ENCODE measurements around the gene MAFG.
"Not testable (repeated sequence)": the region's sequence is repeated elsewhere in the genome, so short reads cannot be mapped to it uniquely, and the experiment has no call there.

Gene MAFG

DNA sequence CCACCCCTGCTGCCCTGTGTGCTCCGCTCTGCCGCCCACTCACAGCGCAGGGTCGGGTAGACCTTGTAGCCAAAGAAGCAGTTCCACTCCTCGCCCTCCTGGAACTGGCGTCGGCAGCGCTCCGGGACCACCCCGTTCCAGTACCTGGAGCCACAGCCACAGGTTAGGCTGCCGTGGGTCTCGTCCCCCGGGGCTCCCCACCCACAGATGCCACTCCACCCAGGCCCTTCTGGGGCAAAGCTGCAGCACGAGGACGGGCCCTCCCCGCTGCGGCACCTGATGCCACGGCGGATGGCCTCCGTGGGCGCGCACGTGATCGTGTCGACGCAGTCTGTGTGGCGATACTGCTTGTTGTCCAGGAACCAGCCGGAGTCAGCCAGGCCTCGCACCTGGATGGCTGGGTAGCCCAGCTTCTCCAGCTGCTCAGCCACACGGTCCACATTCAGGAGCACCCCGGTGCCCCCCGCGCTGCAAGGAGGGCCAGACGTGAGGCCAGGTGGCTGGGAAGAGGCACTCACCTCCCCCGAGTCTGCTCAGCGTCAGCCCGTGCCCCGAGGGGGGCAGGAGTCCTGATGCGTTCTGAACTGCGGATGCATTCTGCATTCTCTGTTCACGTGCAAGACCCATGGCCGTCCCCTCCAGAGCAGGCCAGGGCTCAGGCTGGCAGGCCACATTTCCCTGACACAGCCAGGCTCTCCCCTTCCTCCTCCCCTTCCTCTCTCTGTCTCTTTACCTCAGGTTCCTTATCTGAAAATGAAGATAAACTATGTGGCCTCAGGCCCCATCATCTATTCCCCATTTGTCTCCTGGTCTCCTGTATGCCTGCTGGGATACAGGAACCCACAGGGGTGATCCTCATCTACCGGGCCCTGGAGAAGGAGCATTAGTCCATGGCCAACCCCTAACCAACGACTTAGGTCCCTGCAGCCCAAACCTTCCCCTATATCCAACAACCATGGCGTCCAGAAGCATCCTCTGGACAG lies 29.4 kb upstream of the MAFG start:
- Histone ChIP-seq H3K36me3 (ENCODE audit: control insufficient read depth, insufficient read depth, low read length) (no peaks in the 10 kb centered on the region), H3K4me1 (ENCODE audit: control insufficient read depth, insufficient read depth, low read length) (no peaks in the 10 kb centered on the region), H3K27me3 (ENCODE audit: control insufficient read depth, insufficient read depth, low read length) (peaks cover 56% of the 10 kb centered on the region), H3K4me3 (ENCODE audit: low read depth, low read length) (no peak overlapping the region), H3K9me3 (ENCODE audit: control insufficient read depth, insufficient read depth, low read length) (no peaks in the 10 kb centered on the region), H3K27ac (ENCODE audit: low read depth, low read length) (no peak overlapping the region), H3K9ac (ENCODE audit: low read depth, low read length) (no peak overlapping the region)

DNA sequence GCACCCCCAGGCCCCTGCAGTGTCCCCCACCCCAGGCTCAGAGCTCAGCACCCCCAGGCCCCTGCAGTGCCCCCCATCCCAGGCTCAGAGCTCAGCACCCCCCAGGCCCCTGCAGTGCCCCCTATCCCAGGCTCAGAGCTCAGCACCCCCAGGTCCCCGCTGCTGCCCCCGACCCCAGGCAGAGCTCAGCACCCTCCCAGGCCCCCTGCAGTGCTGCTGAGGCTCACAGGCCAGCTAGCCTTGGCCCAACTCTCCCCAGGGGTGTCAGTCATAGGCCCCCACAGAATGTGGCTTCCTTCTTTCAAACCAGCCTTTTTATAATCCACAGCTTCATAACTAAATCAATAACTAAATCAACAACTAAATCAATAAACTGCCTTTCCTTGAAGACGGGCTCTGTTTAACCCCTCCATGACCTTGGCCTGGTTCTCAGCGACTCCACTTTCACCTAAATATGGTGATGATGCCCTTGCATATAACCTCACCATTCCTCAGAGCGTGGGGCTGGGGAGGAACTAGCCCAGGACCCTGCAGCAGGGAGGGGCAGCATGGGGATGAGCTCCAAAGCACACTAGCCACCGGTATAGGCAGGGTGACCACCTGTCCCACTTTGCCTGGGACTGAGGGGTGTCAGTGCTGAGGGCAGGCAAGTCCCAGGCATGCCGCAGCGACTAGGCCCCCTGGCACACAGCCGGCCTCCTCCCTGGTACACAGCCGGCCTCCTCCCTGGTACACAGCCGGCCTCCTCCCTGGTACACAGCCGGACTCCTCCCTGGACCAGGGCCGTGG lies 28.4 kb upstream of the MAFG start:
- no peak overlapping the region for H3K4me3 ChIP-seq (ENCODE audit: low read depth, low read length)
- H3K9me3 ChIP-seq (ENCODE audit: control insufficient read depth, insufficient read depth, low read length): no peaks in the 10 kb centered on the region
- H3K27ac ChIP-seq (ENCODE audit: low read depth, low read length): no peak overlapping the region
- H3K4me1 ChIP-seq (ENCODE audit: control insufficient read depth, insufficient read depth, low read length): no peaks in the 10 kb centered on the region
- H3K27me3 ChIP-seq (ENCODE audit: control insufficient read depth, insufficient read depth, low read length): peaks cover 48% of the 10 kb centered on the region
- no peak overlapping the region for H3K9ac ChIP-seq (ENCODE audit: low read depth, low read length)
- H3K36me3 ChIP-seq (ENCODE audit: control insufficient read depth, insufficient read depth, low read length): no peaks in the 10 kb centered on the region

DNA sequence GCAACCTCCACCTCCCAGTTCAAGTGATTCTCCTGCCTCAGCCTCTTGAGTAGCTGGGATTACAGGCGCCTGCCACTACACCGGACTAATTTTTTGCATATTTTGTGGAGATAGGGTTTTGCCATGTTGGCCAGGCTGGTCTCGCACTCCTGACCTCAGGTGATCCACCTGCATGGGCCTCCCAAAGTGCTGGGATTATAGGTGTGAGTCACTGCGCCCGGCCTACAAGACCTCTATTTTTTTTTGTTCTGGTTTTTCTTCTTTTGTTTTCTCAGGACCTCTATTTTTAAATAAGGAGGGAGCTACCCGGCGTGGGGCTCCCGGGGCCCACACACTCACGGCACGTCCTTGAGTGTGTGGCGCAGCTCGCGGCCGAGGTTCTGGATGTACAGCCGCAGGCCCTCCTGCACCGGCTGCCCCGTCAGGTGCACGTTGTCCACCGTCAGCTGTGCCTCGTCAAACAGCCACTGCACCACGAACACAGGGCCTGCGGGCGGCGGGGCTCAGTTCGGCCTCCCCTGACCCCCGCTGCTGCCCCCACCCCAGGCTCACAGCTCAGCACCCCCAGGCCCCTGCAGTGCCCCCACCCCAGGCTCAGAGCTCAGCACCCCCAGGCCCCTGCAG lies 27.6 kb upstream of the MAFG start:
- Histone ChIP-seq H3K36me3 (ENCODE audit: control insufficient read depth, insufficient read depth, low read length) (no peaks in the 10 kb centered on the region), H3K4me1 (ENCODE audit: control insufficient read depth, insufficient read depth, low read length) (no peaks in the 10 kb centered on the region), H3K9ac (ENCODE audit: low read depth, low read length) (no peak overlapping the region), H3K27me3 (ENCODE audit: control insufficient read depth, insufficient read depth, low read length) (peaks cover 41% of the 10 kb centered on the region), H3K9me3 (ENCODE audit: control insufficient read depth, insufficient read depth, low read length) (no peaks in the 10 kb centered on the region), H3K27ac (ENCODE audit: low read depth, low read length) (no peak overlapping the region), H3K4me3 (ENCODE audit: low read depth, low read length) (no peak overlapping the region)

DNA sequence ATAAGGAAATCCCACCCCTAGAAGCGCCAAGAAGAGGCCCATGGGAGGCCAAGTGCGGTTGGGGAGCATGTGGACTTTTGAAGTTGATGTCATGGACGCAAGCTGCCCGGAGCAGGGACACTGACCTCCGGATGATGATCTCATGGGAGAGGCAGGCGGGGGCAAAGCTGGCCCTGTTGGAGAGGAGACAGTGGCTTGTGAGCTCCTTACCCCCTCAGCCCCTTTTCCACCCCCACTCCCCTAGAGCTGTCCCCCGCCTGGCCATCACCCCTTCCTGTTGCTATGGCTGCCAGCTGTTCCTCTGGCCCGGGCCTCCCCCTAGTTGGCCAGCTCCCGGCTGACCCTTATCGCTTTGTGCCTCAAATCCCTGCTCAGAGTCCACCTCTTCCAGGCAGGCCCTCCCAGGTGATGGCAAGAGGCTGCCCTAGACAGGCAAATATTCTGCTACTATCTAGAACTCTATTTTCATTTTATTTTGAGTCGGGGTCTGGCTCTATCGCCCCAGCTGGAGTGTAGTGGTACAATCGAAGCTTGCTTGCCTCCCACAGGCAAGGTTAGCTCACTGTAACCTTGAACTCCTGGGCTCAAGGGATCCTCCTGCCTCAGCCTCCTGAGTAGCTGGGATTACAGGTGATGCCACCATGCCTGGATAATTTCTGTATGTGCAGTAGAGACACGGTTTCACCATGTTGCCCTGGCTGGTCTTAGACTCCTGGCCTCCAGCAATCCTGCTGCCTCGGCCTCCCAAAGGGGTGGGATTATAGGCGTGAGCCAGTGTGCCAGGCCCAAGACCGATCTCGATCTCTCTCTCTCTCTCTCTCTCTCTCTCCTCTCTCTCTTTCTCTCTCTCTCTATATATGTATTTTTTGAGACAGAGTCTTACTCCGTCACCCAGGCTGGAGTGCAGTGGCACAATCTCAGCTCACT lies 26.9 kb upstream of the MAFG start:
- Histone ChIP-seq H3K4me1 (ENCODE audit: control insufficient read depth, insufficient read depth, low read length) (no peaks in the 10 kb centered on the region), H3K9ac (ENCODE audit: low read depth, low read length) (no peak overlapping the region), H3K4me3 (ENCODE audit: low read depth, low read length) (no peak overlapping the region), H3K27ac (ENCODE audit: low read depth, low read length) (no peak overlapping the region), H3K36me3 (ENCODE audit: control insufficient read depth, insufficient read depth, low read length) (no peaks in the 10 kb centered on the region), H3K9me3 (ENCODE audit: control insufficient read depth, insufficient read depth, low read length) (no peaks in the 10 kb centered on the region), H3K27me3 (ENCODE audit: control insufficient read depth, insufficient read depth, low read length) (peaks cover 33% of the 10 kb centered on the region)

DNA sequence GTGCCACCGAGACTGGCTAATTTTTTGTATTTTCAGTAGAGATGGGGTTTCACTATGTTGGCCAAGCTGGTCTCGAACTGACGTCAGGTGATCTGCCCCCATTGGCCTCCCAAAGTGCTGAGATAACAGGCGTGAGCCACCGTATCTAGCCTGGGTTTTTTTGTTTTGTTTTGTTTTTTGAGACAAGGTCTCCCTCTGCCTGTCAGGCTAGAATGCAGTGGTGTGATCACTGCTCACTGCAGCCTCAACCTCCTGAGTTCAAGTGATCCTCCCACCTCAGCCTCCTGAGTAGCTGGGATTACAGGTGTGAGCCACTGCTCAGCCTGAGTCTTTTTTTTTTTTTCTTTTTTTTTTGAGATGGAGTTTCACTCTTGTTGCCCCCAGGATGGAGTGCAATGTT lies 25.9 kb upstream of the MAFG start:
- H3K9me3 ChIP-seq (ENCODE audit: control insufficient read depth, insufficient read depth, low read length); H3K4me3 ChIP-seq (ENCODE audit: low read depth, low read length); H3K36me3 ChIP-seq (ENCODE audit: control insufficient read depth, insufficient read depth, low read length); H3K9ac ChIP-seq (ENCODE audit: low read depth, low read length); H3K4me1 ChIP-seq (ENCODE audit: control insufficient read depth, insufficient read depth, low read length); H3K27ac ChIP-seq (ENCODE audit: low read depth, low read length): not testable (repeated sequence)
- H3K27me3 ChIP-seq (ENCODE audit: control insufficient read depth, insufficient read depth, low read length): peaks cover 23% of the 10 kb centered on the region

DNA sequence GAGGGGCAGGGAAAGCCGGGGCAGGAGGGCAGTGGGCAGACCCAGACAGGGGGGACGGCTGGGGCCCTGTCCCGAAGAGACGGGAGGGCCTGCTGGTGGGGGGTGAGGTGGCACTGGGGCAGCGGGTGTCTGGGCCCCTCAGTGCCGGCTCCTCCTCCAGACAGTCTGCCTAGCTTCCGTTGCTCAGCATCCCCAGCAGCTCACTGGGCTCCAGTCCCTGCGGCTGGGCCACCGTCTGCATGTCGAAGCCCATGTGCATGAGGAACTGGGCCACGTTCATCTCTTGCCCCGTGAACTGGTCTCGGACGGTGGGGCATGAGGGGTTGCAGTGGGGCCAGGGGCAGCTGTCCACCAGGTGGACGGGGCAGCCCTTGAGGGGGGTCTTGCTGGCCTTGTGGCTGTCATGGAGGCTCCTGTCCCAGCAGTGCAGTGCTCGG lies 25.3 kb upstream of the MAFG start:
- Histone ChIP-seq H3K36me3 (ENCODE audit: control insufficient read depth, insufficient read depth, low read length) (no peaks in the 10 kb centered on the region), H3K4me1 (ENCODE audit: control insufficient read depth, insufficient read depth, low read length) (no peaks in the 10 kb centered on the region), H3K9me3 (ENCODE audit: control insufficient read depth, insufficient read depth, low read length) (no peaks in the 10 kb centered on the region)

DNA sequence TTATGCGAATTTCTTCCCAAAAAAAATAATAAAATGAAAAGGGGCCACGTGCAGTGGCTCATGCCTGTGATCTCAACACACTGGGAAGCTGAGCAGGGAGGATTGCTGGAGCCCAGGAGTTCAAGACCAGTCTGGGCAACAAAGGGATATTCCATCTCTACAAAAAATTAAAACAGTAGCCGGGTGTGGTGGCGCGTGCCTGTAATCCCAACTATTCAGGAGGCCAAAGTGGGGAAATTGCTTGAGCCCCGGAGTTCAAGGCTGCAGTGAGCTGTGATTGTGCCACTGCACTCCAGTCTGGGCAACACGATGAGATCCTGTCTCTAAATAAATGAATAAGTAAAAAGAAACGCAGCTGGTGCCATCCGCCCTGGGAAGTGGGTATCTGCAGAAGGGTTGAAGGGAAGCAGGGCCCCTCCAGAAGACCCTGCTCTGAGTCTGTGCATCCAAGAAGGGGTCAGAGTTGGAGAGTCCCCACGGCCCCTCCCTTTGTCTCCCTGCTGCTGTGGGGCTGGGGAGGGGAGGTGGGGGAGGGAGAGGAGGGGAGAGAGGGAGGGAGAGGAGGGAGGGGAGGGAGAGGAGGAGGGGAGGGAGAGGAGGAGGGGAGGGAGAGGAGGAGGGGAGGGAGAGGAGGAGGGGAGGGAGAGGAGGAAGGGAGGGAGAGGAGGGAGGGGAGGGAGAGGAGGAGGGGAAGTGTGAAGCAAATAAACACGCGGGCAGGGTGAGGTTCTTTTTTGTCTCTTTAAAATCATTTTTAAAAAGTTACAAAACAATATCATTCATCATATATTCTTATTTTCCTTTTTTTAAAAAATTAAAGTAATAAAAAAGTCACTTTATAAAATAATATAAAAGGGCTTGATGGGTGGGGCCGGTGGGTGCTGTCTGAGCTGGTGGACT lies 24.5 kb upstream of the MAFG start:
- Histone ChIP-seq H3K9ac (ENCODE audit: low read depth, low read length) (no peak overlapping the region), H3K27ac (ENCODE audit: low read depth, low read length) (no peak overlapping the region), H3K4me1 (ENCODE audit: control insufficient read depth, insufficient read depth, low read length) (no peaks in the 10 kb centered on the region), H3K27me3 (ENCODE audit: control insufficient read depth, insufficient read depth, low read length) (peaks cover 9% of the 10 kb centered on the region; the same call in 1 of the 2 replicates), H3K9me3 (ENCODE audit: control insufficient read depth, insufficient read depth, low read length) (no peaks in the 10 kb centered on the region), H3K4me3 (ENCODE audit: low read depth, low read length) (no peak overlapping the region), H3K36me3 (ENCODE audit: control insufficient read depth, insufficient read depth, low read length) (no peaks in the 10 kb centered on the region)

More for the DNA sequence above, 25.3 kb upstream of the MAFG start:
- Histone ChIP-seq H3K27ac (ENCODE audit: low read depth, low read length) (no peak overlapping the region), H3K27me3 (ENCODE audit: control insufficient read depth, insufficient read depth, low read length) (peaks cover 17% of the 10 kb centered on the region; the same call in 1 of the 2 replicates), H3K9ac (ENCODE audit: low read depth, low read length) (no peak overlapping the region), H3K4me3 (ENCODE audit: low read depth, low read length) (no peak overlapping the region)

DNA sequence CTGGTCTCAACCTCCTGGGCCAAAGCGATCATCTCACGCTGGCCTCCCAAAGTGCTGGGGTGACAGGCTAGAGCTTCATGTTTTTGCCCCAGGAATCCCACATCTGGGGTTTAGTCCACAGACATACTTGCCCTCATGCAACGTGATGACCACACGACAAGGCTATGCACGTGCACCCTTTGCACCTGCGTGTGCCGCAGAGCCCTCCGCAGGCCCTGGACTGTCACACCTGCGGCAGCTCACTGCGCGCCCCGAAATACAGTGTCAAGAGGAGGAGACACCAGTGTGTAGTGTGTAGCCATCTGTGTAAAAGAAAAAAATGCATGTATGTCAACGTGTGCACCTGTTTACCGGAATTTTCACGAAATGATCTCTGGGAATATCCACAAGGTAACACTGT lies 23.0 kb upstream of the MAFG start:
- Histone ChIP-seq H3K4me1 (ENCODE audit: control insufficient read depth, insufficient read depth, low read length) (no peaks in the 10 kb centered on the region), H3K9me3 (ENCODE audit: control insufficient read depth, insufficient read depth, low read length) (no peaks in the 10 kb centered on the region), H3K9ac (ENCODE audit: low read depth, low read length) (no peak overlapping the region), H3K27ac (ENCODE audit: low read depth, low read length) (no peak overlapping the region), H3K36me3 (ENCODE audit: control insufficient read depth, insufficient read depth, low read length) (no peaks in the 10 kb centered on the region), H3K27me3 (ENCODE audit: control insufficient read depth, insufficient read depth, low read length) (no peaks in the 10 kb centered on the region), H3K4me3 (ENCODE audit: low read depth, low read length) (no peak overlapping the region)

DNA sequence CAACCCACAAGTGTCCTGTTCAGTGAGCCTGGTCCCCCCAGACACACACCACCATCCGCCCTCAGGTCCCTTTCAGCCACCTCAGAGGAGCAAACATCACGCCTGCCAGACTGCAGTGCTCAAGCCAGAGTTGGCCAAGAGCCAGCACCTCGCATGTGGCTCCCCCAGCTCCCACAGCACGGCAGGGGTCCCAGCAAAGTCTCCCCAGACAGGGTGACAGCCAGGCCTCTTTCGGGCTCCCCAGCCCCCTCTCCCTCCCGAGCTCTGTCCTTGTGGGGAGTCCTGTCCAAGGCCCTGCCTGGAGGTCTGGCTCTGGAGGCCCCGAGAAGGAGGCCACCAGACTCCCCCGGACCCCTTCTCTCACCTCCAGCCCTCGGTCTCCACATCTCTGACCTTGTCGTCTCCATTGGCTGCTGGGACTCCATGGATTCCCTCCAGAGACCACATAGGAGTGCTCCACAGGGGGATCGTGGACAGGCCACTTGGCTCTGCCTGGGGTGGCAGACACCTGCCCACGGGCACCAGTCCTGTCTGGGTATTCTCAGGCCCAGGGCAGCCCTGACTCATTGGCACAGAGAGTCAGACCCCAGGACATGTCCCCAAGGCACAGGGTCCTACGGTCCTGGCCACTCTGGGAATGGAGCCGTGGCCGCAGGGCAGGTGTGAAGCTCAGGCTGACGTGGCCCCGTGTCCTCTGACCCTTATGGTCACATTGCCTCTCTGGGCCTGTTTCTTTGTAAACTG lies 21.3 kb upstream of the MAFG start:
- H3K27ac ChIP-seq (ENCODE audit: low read depth, low read length): no peak overlapping the region
- no peaks in the 10 kb centered on the region for H3K36me3 ChIP-seq (ENCODE audit: control insufficient read depth, insufficient read depth, low read length)
- no peaks in the 10 kb centered on the region for H3K9me3 ChIP-seq (ENCODE audit: control insufficient read depth, insufficient read depth, low read length)
- H3K27me3 ChIP-seq (ENCODE audit: control insufficient read depth, insufficient read depth, low read length): 0 out of 2 replicates have a peak, but pooled peaks cover 3% of the 10 kb centered on the region
- H3K4me3 ChIP-seq (ENCODE audit: low read depth, low read length): no peak overlapping the region
- no peak overlapping the region for H3K9ac ChIP-seq (ENCODE audit: low read depth, low read length)
- H3K4me1 ChIP-seq (ENCODE audit: control insufficient read depth, insufficient read depth, low read length): no peaks in the 10 kb centered on the region
